ENCODE data around the gene ARSJ.

DNA sequence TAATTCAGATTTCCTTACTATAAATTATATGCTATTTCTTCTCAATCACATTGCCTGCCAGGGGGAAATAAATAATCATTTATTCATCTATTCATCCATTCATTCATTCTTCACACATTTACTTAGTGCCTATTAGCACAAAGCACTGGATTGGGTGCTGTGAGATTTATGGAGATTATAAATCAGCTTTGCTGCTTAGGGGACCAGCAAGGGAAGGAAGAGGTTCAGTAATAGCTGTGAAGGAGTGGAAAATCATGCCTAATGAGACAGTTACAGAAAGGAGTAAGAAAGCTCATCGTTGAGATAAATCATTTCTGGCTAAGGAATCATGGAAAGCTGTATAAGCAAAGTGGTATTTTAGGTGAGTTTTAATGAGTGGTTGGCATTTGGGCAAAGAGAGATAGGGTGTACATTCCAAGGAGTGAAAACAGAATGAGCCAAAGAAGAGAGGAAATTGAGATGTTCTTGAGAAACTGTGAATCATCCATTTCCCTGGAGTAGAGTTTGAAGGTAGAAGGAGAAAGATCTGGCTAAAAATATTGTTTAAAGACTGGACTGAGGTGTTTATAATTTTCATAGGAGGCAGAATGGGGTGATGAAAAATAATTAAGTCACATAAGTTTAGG lies 9.6 kb downstream of the ARSJ start:
- TF ChIP-seq, protein P1, sequence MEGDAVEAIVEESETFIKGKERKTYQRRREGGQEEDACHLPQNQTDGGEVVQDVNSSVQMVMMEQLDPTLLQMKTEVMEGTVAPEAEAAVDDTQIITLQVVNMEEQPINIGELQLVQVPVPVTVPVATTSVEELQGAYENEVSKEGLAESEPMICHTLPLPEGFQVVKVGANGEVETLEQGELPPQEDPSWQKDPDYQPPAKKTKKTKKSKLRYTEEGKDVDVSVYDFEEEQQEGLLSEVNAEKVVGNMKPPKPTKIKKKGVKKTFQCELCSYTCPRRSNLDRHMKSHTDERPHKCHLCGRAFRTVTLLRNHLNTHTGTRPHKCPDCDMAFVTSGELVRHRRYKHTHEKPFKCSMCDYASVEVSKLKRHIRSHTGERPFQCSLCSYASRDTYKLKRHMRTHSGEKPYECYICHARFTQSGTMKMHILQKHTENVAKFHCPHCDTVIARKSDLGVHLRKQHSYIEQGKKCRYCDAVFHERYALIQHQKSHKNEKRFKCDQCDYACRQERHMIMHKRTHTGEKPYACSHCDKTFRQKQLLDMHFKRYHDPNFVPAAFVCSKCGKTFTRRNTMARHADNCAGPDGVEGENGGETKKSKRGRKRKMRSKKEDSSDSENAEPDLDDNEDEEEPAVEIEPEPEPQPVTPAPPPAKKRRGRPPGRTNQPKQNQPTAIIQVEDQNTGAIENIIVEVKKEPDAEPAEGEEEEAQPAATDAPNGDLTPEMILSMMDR (IDR thresholded peaks at IDR 0.05; ENCODE audit: low read length) = no peak
- no peak for TF ChIP-seq EZH2 (optimal IDR thresholded peaks at IDR 0.05; ENCODE audit: low read depth, low read length)
